Hematopoietic multipotent progenitor cell treated with erythropoietin and hydrocortisone succinate and interleukin-3 and kit ligand, for 17 days (in vitro differentiated cells): ENCODE measurements around the gene C11orf58.

Source experiments
- DNase-seq: peaks from one replicate; pipeline ENCODE4 v3.0.0-alpha.2; 2015; ENCODE audit warnings: low spot score

Gene C11orf58

DNA sequence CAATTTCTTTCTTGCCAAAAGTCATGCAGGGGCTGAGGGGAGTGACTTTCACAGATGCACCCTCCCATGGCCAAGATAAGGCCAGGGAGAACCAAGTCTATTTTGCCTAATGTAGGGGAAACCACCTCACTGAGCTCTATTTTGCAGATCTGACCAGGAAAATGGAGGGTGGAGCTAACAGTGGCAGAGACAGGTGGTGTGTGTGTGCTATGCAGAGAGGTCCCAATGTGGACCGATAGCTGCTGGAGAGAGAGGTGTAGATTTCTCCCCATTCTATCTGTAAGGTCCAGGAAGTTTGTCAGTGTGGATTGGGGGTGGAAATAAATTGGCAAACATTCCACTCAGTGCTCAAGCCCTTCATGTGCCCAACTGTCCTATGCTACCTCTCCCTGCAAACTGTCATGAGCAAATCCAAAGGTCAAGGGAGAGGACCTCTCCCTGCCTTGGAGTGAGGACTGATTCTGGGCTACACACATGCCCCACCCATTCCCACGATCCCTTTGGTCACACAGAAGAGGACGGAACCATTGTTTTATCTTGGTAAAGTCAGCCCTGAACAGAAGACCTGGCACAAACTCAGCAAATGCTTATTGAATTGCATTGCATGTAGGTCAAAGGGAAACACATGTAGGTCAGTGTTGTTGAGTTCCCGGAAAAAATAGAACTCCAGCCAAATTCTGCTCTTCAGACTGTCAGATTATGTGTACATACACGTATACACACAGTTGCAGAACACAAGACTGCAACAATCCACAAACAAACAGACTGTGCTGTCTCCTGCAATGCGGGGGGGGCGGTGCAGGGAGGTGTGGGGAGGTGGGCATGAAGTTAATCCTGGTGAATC, 65.9 kb downstream of the C11orf58 start:
- DNase-seq = no peak

DNA sequence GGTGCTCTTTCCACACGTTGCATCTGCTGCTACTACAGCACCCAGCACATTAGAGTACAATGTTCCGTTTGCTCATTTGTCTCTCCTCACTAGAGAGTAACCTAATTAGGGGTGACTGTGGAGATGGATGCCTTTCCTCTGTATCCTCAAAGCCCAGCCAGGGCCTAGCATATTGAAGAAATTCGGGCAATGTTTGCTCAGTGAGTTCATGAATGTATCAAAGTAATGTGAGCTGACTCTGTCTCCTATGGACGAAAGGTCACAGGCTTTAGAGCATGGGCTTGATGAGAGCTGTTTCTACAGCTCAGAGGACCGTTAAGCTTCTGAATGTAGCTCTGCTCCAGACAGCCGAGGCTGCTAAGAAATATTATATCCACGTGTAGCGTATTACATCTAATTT, 67.5 kb downstream of the C11orf58 start:
- no peak for DNase-seq

DNA sequence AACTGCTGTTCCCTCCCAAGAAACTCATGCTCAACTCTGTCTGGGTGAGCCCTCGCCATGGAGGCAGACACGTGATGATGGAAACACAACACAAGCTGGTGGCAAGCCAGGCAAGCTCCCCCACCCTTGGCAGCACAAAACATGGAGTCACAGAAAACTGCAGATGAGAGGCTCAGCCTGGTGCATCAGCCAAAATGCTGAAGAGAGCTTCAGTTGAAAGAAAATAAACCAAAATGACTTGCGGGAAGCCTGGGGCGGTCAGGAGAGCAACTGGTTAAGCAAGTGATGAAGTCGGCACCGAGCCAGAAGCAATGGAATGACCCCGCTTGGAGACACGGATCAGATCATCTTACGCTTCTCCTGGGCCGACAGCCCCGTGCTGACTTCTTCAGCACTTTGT, 68.3 kb downstream of the C11orf58 start:
- no peak for DNase-seq

DNA sequence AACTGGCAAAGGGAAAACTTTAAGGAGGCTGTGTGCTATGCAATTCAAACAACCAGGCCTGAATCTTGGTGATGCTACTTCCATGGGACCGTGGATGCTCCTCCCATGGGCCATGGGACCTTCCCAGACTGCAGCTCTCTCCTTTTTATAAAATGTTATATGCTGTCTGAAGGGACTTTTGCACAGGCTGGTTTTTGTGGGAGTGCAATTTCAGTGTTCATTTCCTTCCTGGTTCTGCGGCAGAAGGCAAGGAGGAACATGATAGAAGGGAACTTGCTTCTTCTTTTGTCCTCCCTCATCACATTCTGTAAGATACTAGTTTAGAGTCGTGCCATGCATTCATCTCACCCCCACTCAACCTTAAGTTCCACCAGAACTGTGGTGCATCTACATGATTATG, 68.9 kb downstream of the C11orf58 start:
- DNase-seq = no peak
